HG02870 (cell line): ENCODE measurements around the gene NRN1L.

Experiments used
- ATAC-seq: cut with Tn5 transposase; IDR thresholded peaks from one replicate; pipeline ENCODE4 v1.9.1; 2021; ENCODE audit warnings: mild to moderate bottlenecking, moderate library complexity; ENCODE audit not compliant: unreplicated experiment

The NRN1L gene

DNA sequence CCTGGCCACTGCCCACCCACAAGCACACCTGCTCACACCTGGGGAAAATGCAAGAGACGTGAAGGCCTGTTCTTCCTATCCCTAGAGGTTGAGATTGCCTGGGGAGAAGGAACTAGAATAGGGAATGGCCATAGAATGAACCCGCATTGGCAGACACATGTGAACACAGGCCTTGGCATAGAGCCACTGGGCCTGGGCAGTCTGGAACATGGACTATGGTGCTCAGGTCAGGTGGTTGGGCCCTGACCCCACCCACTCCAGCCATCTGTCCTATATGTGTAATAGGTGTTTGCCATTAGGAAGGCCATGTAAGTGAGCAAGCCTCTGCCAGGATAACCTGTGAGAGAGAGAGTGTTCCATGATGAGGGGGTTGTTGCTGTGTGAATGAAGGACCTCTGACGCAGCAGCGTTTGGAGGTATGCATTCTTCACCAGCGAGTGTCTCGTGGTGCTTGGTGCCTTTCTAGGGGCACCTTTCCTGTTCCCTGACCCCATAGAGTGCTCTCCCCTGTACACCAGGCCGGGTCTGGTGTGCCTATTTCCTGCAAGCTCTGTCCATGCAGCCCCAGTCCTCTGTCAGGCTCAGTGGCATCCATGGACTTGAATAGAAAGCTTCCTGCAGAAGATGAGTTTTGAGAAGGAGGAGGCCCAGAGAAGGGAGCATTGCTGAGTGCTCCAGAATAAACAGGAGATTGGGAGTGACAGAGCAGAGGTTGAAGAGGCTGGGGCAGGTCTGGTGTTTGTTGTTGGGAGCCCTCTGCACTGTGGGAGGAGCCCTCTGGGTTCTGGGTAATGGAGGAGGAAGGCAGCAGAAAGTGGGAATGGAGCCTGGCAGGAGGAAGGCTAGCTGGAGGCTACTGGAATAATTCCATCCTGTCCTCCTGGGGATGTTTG lies 31.4 kb downstream of the NRN1L start:
- ATAC-seq = no peak

DNA sequence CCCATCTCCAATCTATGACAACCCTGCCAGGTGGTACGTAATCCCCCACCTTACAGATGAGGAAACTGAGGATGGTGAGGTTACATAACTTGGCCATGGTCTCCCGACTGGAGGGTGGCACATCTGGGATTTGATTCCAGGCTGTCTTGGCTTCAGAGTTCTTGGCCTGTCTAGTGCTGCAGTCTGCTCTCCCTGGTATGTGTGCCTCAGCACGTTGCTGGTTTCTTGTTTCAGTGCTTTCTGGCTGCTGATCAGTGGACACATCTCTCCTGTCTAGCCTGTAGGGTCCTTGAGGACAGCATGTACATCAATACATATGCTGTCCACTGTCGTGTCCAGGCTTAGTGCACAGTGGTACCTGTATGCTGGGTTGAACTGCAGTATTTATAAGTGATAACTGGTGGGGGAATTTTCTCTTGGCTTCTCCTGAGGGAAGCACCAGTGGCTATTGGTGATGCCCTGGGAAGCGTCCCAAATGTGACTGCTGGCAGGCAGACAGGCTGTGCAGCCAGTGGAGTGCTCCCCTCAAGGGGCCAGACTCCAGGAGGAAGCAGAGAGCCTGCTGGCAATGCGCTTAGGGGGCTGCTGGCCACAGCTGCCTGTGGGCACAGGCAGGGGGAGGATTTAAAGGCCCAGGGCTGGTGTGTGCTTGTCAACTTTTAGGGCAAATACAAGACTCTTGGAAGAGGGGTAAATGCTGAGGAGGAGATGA lies 32.6 kb downstream of the NRN1L start:
- no peak for ATAC-seq

DNA sequence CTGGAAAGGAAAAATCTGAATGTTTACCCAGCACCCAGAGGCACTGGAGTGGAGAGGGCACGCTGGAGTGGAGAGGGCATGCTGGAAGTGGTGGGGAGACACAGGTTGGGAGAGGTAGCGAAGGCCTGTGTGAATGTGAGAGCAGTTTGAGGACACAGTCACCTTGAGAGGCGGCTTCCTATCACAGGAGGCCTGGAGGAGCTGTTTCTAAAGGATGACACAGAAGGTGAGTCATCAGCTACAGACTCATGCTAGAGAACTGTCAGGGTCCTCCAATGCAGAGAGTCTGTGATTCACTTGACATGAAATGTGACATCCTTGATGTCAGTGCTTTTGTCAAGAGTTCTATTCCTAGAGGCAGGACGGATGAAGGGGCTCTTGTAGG lies 33.2 kb downstream of the NRN1L start:
- no peak for ATAC-seq

DNA sequence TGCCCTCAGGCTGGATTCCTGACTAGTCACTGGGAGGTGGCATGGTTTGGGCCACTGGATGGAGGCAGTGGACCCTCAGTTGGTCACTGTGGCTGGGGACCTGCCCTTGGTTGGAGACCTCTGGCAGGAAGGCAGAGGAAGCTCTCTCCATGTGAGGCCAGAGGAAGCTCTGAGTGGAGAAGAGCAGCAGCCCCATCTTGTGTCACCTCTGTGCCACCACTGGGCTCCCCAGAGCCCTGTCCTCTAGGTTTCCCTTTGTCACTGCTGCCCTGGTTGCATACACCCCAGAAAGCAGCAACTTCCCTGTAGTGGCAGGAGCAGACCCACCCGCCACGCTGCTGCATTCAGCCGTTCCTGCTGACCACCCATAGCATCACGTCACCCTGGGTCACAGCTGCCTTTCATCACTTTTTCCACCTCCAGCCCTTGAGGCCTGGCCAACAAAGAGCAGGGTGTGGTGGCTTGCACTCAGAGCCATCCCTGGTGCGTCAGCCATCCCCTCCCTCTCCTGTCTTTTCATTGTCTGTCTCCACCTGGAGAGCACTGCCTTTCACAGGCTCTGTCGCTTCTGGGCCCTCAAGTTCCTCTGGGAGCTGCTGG lies 35.0 kb downstream of the NRN1L start:
- no peak for ATAC-seq

DNA sequence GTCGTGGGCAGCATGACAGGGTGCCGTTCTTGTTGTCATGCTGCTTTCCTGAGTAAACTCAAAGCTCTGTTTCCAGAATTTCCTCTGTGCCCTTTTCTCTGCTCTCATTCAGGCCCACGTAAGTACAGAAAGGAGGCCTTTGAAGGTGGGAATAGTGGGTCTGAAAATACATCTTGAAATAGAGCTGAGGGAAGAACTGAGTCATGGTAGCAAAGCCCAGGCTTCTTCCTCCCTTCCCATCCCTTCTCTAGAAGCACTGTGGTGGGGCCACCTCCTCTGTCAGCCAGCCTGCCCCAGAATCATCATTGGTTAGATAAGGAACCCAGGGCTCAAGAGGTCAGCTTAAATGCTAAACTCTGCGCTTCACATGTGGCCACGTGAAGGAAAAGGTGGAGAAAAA lies 37.5 kb downstream of the NRN1L start:
- ATAC-seq = no peak

DNA sequence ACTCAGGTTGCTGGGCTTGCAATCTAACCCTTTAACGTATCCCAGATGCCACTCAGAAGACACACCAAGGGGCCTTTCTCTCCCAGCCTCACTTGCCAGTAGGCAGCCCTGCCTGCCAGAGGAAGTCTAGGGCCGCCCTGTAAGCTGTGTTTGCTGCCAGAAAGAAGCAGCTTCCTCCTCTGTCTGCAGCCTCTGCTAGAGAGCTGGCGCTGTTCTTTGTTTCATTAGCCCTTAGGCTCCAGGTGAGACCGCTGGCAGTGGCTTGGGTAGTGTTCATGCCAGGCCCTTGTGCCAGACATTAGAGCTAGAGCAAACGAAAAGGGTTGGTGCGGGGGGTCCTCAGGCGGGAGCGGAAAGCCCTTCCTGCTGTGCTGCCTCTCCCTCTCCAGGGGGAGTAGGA lies 38.1 kb downstream of the NRN1L start:
- ATAC-seq = no peak

DNA sequence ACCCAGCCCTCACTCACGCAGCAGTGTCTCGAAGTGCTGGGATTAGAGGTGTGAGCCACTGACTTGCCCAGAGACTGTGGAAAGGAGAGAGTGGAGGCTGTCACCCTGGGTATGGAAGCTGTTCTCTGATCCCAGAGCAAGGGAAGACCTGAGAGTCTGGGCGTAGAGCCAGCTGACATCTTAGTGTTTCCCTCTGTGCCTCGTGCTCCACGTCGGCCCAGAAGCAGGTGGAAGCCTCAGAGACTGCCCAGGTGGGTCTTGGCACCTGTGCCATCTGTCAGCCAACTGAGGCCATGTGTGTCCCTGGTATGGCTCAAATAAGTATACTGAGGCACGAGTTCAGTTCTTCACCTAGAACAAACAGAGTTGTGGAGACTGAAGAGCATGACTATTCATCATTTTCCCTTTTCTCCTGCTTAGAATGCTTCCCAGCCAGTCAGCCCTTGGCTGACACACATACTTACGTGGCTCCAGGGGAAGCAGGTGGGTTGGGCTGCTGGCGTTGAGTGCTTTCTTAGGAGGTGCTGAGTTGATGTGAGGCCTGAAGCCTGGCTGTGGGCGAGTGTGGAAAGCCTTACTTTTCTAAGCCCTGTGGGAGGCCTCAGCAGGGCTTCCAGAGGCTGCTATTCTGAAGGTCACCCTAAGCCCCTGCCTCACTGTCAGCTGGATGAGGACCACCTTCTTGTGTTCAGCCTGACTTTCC lies 38.9 kb downstream of the NRN1L start:
- ATAC-seq = no peak

DNA sequence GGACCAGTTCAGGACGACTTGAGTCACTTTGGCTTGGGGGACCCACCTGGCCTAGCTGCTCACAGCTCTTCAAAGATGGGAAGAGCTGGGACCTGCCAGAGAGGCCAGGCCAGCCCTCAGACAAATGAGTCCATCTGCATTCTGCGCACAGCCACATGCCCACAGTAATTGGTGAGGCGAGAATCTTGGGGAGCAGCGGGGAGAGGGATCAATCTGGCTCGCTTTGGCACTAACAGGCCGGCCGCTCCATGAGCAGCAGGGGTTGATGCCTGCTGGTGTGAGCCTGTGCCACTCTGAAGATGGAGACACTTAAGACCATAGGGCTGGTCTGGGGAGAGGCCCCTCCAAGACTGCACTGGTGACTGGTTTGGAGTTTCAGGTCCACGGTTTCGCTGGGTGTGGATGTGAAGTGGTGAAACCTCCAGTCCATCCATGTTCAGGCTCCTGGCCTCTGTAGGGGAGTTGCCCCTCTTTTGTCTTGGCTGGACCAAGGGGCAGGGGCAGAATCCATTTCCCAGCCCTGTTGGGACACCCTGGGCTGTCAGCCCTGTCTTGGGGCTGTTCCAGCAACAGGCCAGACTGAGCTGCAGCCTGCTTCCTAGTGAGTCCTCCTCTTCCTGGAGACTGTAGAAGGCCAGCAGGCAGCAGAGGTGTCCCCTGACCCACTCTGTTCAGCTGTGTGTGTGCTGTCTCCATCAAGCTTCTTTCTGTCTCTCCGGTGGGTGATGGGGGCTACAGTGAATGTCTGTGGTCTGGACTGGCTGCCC lies 39.6 kb downstream of the NRN1L start:
- ATAC-seq = no peak

DNA sequence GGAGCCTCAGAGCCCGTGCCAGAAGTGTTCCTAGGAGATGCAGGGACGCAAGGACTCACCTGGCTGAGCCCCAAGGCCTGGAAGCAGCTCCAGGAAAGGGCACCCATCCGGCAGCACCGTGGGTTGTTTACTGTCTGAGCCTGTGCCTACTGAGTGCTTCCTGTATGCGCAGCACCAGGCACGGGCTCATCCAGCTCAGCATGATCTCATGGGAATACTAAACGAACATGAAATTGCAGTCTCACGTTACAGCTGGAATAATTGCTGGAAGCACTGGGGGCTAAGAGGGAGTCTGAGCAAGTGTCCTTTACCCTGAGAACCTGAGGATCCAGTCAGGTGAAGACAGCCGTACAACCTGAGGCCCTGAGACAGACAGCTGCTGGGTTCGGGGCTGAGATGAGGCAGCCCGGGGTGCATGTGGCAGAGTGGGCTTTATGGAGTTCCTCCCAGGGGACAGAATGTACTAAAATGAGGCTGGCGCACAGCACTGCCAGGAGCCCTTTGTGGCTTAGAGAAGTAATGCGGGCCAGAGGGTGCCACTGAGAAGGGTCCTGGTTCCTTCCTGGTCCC lies 41.6 kb downstream of the NRN1L start:
- no peak for ATAC-seq

DNA sequence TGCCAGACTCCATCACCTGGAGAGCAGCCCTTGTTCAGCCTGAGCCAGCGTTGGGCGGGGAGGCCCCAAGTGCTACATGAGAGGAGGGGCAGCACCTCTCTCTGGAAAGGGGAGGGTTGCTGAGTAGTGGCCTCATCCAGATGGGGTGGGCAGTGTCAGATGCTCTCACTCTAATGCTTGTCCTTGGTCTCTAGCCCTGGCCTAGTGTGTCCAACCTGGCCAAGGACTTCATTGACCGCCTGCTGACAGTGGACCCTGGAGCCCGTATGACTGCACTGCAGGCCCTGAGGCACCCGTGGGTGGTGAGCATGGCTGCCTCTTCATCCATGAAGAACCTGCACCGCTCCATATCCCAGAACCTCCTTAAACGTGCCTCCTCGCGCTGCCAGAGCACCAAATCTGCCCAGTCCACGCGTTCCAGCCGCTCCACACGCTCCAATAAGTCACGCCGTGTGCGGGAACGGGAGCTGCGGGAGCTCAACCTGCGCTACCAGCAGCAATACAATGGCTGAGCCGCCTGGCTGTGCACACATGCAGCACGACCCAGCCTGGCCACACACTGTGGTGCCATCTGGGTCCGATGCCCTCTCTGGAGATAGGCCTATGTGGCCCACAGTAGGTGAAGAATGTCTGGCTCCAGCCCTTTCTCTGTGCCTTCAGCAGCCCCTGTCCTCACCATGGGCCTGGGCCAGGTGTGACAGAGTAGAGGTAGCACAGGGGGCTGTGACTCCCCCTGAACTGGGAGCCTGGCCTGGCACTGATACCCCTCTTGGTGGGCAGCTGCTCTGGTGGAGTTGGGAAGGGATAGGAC lies 42.7 kb downstream of the NRN1L start:
- ATAC-seq = no peak

DNA sequence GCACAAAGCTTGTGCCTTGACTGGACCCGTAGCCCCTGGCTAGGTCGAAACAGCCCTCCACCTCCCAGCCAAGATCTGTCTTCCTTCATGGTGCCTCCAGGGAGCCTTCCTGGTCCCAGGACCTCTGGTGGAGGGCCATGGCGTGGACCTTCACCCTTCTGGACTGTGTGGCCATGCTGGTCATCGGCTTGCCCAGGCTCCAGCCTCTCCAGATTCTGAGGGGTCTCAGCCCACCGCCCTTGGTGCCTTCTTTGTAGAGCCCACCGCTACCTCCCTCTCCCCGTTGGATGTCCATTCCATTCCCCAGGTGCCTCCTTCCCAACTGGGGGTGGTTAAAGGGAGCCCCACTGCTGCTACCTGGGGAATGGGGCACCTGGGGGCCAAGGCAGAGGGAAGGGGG lies 43.5 kb downstream of the NRN1L start:
- no peak for ATAC-seq

DNA sequence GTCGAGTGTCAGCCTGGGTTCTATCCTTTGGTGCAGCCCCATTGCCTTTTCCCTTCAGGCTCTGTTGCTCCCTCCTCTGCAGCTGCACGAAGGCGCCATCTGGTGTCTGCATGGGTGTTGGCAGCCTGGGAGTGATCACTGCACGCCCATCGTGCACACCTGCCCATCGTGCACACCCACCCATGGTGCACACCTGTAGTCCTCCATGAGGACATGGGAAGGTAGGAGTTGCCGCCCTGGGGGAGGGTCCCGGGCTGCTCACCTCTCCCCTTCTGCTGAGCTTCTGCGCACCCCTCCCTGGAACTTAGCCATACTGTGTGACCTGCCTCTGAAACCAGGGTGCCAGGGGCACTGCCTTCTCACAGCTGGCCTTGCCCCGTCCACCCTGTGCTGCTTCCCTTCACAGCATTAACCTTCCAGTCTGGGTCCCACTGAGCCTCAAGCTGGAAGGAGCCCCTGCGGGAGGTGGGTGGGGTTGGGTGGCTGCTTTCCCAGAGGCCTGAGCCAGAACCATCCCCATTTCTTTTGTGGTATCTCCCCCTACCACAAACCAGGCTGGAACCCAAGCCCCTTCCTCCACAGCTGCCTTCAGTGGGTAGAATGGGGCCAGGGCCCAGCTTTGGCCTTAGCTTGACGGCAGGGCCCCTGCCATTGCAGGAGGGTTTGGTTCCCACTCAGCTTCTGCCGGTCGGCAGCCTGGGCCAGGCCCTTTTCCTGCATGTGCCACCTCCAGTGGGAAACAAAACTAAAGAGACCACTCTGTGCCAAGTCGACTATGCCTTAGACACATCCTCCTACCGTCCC lies 44.1 kb downstream of the NRN1L start:
- no peak for ATAC-seq

DNA sequence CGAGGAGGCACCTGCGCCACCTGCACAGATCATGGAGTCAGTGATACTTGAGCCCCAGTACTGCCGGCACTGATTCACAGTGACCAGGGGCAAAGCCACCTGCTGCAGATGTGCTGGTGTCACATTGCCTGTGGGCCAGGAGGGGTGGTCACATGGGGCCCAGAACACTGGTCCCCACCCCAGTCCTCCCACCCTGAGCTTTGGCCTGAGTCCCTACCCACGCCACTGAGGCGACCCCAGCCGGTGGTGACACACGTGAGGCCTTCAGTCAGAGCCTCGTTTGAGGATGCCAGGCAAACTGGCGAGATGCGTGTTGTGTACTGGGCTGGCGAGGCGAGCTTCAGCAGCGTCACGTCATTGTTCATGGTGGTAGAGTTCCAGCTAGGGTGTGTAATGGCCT lies 45.5 kb downstream of the NRN1L start:
- no peak for ATAC-seq

DNA sequence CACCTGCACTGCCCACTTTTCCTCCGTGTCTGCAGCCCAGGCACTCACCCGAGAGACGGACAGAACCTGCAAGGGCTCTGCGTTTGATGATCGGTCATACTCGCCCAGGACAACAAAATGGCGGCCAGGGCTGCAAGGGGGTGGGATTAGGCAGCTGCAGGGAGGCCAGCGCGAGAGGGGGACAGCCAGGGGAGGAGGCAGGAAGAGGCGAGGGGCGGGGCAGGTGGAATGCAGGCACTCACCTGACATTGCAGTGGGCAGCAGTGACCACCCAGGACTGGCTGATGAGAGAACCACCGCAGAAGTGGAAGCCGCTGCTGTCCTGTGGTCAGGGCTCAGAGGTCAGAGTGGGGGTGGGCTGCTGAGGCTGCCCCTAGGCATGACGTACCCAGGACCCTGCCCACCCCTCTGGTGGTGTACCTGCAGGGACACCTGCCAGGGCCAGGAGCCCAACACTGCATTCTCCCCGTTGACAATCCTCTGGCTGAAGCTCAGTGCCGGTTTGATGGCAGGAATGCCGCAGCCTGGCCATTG lies 46.1 kb downstream of the NRN1L start:
- ATAC-seq = no peak

DNA sequence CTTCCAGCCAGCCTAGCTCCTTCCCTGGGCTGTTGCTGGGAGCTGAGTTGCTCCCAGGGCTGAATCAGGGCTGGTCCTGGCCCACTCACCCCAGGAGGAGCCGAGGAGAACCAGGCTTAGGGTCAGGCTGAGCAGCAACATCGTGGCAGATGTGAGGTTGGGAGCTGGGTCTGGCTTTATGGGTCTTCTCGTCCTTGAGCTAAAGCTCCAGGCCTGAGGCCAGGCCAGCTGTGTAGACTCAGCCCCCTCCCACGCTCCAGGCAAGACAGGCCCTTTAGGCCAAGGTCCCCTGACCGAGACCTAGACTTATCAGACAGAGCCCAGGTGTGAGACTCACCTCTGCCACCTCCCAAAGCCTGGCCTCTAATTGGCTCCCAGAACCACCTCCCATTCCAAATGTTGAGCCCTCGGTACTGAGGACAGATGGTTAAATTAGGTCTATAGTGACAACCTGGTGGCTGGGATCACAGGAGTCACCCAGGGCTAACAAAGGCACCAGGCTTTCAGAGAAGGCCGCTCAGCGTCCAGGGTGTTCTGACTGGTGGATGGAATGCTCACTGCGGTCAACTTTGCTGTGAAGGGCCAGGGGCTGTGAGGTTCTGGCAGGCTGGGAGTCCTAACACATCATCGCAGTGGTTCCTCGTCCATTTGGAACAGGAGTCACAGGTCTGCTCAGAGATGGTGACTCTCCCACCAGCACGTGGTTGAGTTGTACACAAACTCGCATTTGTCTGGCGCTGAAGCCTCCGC lies 47.2 kb downstream of the NRN1L start, which contains the start of gene CTRL:
TSS of gene CTRL (minus strand) at position 151 of the 750 bp plus-strand sequence. CDS start at position 141, 10 bp downstream.
- ATAC-seq = no peak

DNA sequence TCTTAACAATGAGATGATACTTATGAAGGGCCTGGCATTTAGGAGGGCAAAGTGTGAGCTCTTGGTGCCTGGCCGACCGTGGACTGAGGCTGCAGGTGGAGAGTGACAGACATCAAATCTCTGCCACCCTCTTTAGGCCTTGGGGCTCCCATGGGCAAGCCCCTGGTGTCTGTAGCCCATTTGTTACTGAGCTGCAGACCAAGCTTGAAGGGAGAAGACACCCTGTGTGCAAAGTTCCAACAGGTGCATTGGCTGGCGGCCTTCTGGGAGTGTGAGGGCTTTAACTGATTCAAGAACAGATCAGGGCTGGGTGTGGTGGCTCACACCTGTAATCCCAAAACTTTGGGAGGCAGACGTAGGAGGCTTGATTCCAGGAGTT lies 47.8 kb downstream of the NRN1L start:
- ATAC-seq = no peak

DNA sequence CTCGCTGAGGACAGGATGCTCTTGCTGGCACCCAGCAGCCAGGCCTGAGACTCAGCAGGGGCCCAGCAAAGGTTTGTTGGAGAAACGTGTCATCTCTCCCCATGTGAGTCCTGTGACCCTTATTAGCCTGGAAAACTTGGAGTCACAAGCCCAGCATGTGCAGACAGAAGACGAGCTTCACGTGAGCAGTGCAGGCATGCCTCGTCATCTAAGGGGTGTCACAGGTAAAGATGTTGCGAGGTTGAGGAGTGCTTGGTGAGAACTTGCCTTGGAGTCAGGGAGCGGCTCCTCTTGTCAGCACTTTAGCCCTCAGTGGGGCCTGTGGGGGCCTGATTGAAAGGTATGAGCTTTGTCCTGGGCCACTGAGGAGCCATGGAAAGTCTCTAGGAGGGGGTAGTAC lies 49.1 kb downstream of the NRN1L start:
- no peak for ATAC-seq
